ENCODE measurements around the gene PADI1.
"Not testable (repeated sequence)": the region's sequence is repeated elsewhere in the genome, so short reads cannot be mapped to it uniquely, and the experiment has no call there.

PADI1 gene

GRCh38 chr1:17239420-17239819 lies 34.5 kb downstream of the PADI1 start:
- no peak for DNase-seq (ENCODE audit: low read depth in 1 of 2, low spot score in 1 of 2)

- not testable (repeated sequence) for DNase-seq (ENCODE audit: low read depth in 1 of 2, low spot score in 1 of 2)
These were observed 36.3 kb downstream of the PADI1 start for GRCh38 chr1:17241011-17241779.

- DNase-seq (ENCODE audit: low read depth in 1 of 2, low spot score in 1 of 2), result not testable (repeated sequence)
These were observed 36.8 kb downstream of the PADI1 start for GRCh38 chr1:17241780-17242074.

GRCh38 chr1:17243274-17243673 lies 38.3 kb downstream of the PADI1 start:
- DNase-seq (ENCODE audit: low read depth in 1 of 2, low spot score in 1 of 2), result no peak

GRCh38 chr1:17244821-17245740 lies 40.2 kb downstream of the PADI1 start:
- no peak for DNase-seq (ENCODE audit: low read depth in 1 of 2, low spot score in 1 of 2)

- no peak for DNase-seq (ENCODE audit: low read depth in 1 of 2, low spot score in 1 of 2)
These were observed 40.9 kb downstream of the PADI1 start for GRCh38 chr1:17245816-17246325.

GRCh38 chr1:17246971-17247370 lies 42.0 kb downstream of the PADI1 start:
- DNase-seq (ENCODE audit: low read depth in 1 of 2, low spot score in 1 of 2), result no peak

GRCh38 chr1:17248781-17249180 lies 43.9 kb downstream of the PADI1 start, which contains the start of gene PADI3:
TSS of gene PADI3 (plus strand) at chr1:17249098. CDS start at chr1:17249138, 40 bp downstream.
- no peak for DNase-seq (ENCODE audit: low read depth in 1 of 2, low spot score in 1 of 2)

GRCh38 chr1:17250601-17251000 lies 45.7 kb downstream of the PADI1 start:
- DNase-seq (ENCODE audit: low read depth in 1 of 2, low spot score in 1 of 2), result no peak

- no peak for DNase-seq (ENCODE audit: low read depth in 1 of 2, low spot score in 1 of 2)
These were observed 46.3 kb downstream of the PADI1 start for GRCh38 chr1:17251246-17251645.

- no peak for DNase-seq (ENCODE audit: low read depth in 1 of 2, low spot score in 1 of 2)
These were observed 46.9 kb downstream of the PADI1 start for GRCh38 chr1:17251701-17252376.

GRCh38 chr1:17255336-17255735 lies 50.4 kb downstream of the PADI1 start:
- no peak for DNase-seq (ENCODE audit: low read depth in 1 of 2, low spot score in 1 of 2)

GRCh38 chr1:17258116-17258757 lies 53.3 kb downstream of the PADI1 start:
- DNase-seq (ENCODE audit: low read depth in 1 of 2, low spot score in 1 of 2), result no peak

GRCh38 chr1:17258758-17259130 lies 53.8 kb downstream of the PADI1 start:
- no peak for DNase-seq (ENCODE audit: low read depth in 1 of 2, low spot score in 1 of 2)

- no peak for DNase-seq (ENCODE audit: low read depth in 1 of 2, low spot score in 1 of 2)
These were observed 54.4 kb downstream of the PADI1 start for GRCh38 chr1:17259233-17259873.

GRCh38 chr1:17260264-17260663 lies 55.3 kb downstream of the PADI1 start:
- no peak for DNase-seq (ENCODE audit: low read depth in 1 of 2, low spot score in 1 of 2)

- no peak for DNase-seq (ENCODE audit: low read depth in 1 of 2, low spot score in 1 of 2)
These were observed 55.8 kb downstream of the PADI1 start for GRCh38 chr1:17260738-17261137.

GRCh38 chr1:17263936-17264335 lies 59.0 kb downstream of the PADI1 start:
- no peak for DNase-seq (ENCODE audit: low read depth in 1 of 2, low spot score in 1 of 2)

GRCh38 chr1:17264470-17264869 lies 59.5 kb downstream of the PADI1 start:
- no peak for DNase-seq (ENCODE audit: low read depth in 1 of 2, low spot score in 1 of 2)

- DNase-seq (ENCODE audit: low read depth in 1 of 2, low spot score in 1 of 2), result no peak
These were observed 60.2 kb downstream of the PADI1 start for GRCh38 chr1:17265162-17265561.

- no peak for DNase-seq (ENCODE audit: low read depth in 1 of 2, low spot score in 1 of 2)
These were observed 61.0 kb downstream of the PADI1 start for GRCh38 chr1:17265950-17266349.

Measured in activated CD4-positive, alpha-beta T cell treated with anti-CD3 and anti-CD28 coated beads, Interleukin-2, amount 50 U/mL, for 24 hours (primary cell).